ENCODE measurements around the gene PCDH9.

PCDH9 gene

DNA sequence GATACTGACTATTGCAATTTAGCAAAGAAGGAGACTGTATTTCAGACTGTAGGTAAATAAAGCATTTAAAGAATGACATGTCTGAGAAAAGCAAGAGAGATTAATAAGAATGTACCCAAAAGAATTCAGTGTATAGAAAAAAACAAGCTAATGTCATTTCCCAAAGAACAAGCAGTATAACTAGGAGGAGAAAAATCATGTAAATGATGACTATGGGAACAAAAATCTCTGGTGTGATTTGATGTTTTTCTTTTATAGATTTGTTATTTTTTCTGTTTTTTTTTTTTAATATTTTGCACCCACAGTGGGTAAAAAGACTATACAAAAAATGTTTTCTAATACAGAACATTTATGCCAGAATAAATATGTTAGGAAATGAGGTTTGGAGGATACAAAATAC, 801.0 kb downstream of the PCDH9 start:
- no peaks in the 10 kb centered on the region for H3K79me2 ChIP-seq (ENCODE audit: insufficient read depth, low read length)
- no peak overlapping the region for H3K4me3 ChIP-seq (ENCODE audit: insufficient read depth, low read length, poor library complexity, severe bottlenecking)
- no peak for TF ChIP-seq EZH2phosphoT487 (conservative IDR thresholded peaks at IDR 0.05; ENCODE audit: low read length)
- TF ChIP-seq, protein P1, sequence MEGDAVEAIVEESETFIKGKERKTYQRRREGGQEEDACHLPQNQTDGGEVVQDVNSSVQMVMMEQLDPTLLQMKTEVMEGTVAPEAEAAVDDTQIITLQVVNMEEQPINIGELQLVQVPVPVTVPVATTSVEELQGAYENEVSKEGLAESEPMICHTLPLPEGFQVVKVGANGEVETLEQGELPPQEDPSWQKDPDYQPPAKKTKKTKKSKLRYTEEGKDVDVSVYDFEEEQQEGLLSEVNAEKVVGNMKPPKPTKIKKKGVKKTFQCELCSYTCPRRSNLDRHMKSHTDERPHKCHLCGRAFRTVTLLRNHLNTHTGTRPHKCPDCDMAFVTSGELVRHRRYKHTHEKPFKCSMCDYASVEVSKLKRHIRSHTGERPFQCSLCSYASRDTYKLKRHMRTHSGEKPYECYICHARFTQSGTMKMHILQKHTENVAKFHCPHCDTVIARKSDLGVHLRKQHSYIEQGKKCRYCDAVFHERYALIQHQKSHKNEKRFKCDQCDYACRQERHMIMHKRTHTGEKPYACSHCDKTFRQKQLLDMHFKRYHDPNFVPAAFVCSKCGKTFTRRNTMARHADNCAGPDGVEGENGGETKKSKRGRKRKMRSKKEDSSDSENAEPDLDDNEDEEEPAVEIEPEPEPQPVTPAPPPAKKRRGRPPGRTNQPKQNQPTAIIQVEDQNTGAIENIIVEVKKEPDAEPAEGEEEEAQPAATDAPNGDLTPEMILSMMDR (IDR thresholded peaks at IDR 0.05; ENCODE audit: insufficient read depth, low read length, poor library complexity, severe bottlenecking) = no peak
- no peaks in the 10 kb centered on the region for H4K20me1 ChIP-seq (ENCODE audit: low read depth, low read length)
- no peaks in the 10 kb centered on the region for H3K9me2 ChIP-seq (replicated peaks; ENCODE audit: insufficient read depth, low read length)
- no peak overlapping the region for H3K9ac ChIP-seq (ENCODE audit: low read length)
- no peak overlapping the region for H3K27ac ChIP-seq (ENCODE audit: low read depth, low read length)
- no peaks in the 10 kb centered on the region for H3K36me3 ChIP-seq (ENCODE audit: low read length)
- peak overlapping the region; percentile 47 for H2AFZ ChIP-seq (ENCODE audit: low read depth, low read length, severe bottlenecking)
- no peaks in the 10 kb centered on the region for H3K9me3 ChIP-seq (ENCODE audit: insufficient read depth, low read length)
- H3F3A ChIP-seq (ENCODE audit: insufficient read depth) = no peaks in the 10 kb centered on the region
- H3K27me3 ChIP-seq (ENCODE audit: low read length) = no peaks in the 10 kb centered on the region
- no peak overlapping the region for H3K4me2 ChIP-seq (ENCODE audit: low read depth, low read length, poor library complexity, severe bottlenecking)

DNA sequence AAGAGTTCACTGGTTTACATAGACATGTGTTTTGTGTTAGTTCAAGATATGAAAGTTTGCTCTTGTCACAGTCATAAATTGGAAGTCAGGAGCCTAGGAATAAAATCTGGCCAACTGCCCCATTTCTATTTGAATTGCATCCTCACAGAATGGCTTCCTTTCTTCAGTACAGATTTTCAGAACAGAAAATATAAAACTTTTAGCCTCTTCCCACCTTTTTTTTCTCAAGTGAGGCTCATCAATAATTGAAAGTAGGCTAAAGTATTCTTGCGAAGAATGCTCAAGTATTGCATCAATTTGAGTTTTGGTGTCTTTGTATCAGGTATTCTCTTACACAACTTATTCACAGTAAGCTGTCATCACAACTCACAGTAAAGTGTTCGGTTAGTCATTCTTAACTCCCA, 802.7 kb downstream of the PCDH9 start:
- no peaks in the 10 kb centered on the region for H3K79me2 ChIP-seq (ENCODE audit: insufficient read depth, low read length)
- H3K4me2 ChIP-seq (ENCODE audit: low read depth, low read length, poor library complexity, severe bottlenecking) = no peak overlapping the region
- no peaks in the 10 kb centered on the region for H3K9me3 ChIP-seq (ENCODE audit: insufficient read depth, low read length)
- H4K20me1 ChIP-seq (ENCODE audit: low read depth, low read length) = no peaks in the 10 kb centered on the region
- no peak for TF ChIP-seq EZH2phosphoT487 (conservative IDR thresholded peaks at IDR 0.05; ENCODE audit: low read length)
- TF ChIP-seq, protein P1 (IDR thresholded peaks at IDR 0.05; ENCODE audit: insufficient read depth, low read length, poor library complexity, severe bottlenecking) = no peak
- H3K27me3 ChIP-seq (ENCODE audit: low read length) = no peaks in the 10 kb centered on the region
- H3K27ac ChIP-seq (ENCODE audit: low read depth, low read length) = no peak overlapping the region
- no peaks in the 10 kb centered on the region for H3F3A ChIP-seq (ENCODE audit: insufficient read depth)
- no peaks in the 10 kb centered on the region for H3K36me3 ChIP-seq (ENCODE audit: low read length)
- H3K9ac ChIP-seq (ENCODE audit: low read length) = no peak overlapping the region
- no peaks in the 10 kb centered on the region for H3K9me2 ChIP-seq (replicated peaks; ENCODE audit: insufficient read depth, low read length)
- no peak overlapping the region for H2AFZ ChIP-seq (ENCODE audit: low read depth, low read length, severe bottlenecking)
- no peak overlapping the region for H3K4me3 ChIP-seq (ENCODE audit: insufficient read depth, low read length, poor library complexity, severe bottlenecking)

DNA sequence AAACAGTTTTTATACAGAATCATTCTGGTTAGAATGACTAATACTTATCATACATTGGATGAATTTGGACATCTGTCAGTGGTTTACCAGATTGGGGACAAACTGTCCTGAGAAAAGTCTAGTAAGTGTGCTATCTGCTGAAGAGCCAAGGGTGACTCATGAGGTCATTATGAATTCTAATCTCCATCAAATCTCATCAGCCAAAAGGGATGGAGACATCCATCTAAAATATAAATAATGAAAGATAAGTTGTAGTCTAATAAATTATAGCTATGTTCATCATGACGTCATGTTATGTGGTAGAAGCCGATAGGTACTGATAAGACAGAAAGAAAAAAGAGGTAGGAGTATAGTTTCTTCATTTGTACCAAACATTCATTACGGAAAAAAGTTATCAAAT, 804.4 kb downstream of the PCDH9 start:
- Histone ChIP-seq H3K79me2 (ENCODE audit: insufficient read depth, low read length) (no peaks in the 10 kb centered on the region), H3F3A (ENCODE audit: insufficient read depth) (no peaks in the 10 kb centered on the region), H4K20me1 (ENCODE audit: low read depth, low read length) (no peaks in the 10 kb centered on the region), H3K27ac (ENCODE audit: low read depth, low read length) (no peak overlapping the region), H3K36me3 (ENCODE audit: low read length) (no peaks in the 10 kb centered on the region), H2AFZ (ENCODE audit: low read depth, low read length, severe bottlenecking) (no peak overlapping the region), H3K4me2 (ENCODE audit: low read depth, low read length, poor library complexity, severe bottlenecking) (no peak overlapping the region), H3K9me2 (replicated peaks; ENCODE audit: insufficient read depth, low read length) (no peaks in the 10 kb centered on the region), H3K4me3 (ENCODE audit: insufficient read depth, low read length, poor library complexity, severe bottlenecking) (no peak overlapping the region), H3K9me3 (ENCODE audit: insufficient read depth, low read length) (no peaks in the 10 kb centered on the region), H3K9ac (ENCODE audit: low read length) (no peak overlapping the region), H3K27me3 (ENCODE audit: low read length) (no peaks in the 10 kb centered on the region)
- TF ChIP-seq, protein P1 (IDR thresholded peaks at IDR 0.05; ENCODE audit: insufficient read depth, low read length, poor library complexity, severe bottlenecking) = no peak
- no peak for TF ChIP-seq EZH2phosphoT487 (conservative IDR thresholded peaks at IDR 0.05; ENCODE audit: low read length)

Data from SU-DHL-6 (cell line).